GM18505 (cell line): ENCODE results near the gene EIF3L.

ENCODE experiments used
- ATAC-seq: cut with Tn5 transposase; IDR thresholded peaks from one replicate; pipeline ENCODE4 v1.9.1; 2021; ENCODE audit not compliant: unreplicated experiment
- POLR2A ChIP-seq: IDR thresholded peaks from 4 replicates; pipeline ENCODE4 v1.6.1; 2011; ENCODE audit warnings: borderline replicate concordance; ENCODE audit not compliant: insufficient read depth, insufficient read length; ENCODE audit errors: extremely low read depth

Gene EIF3L

DNA sequence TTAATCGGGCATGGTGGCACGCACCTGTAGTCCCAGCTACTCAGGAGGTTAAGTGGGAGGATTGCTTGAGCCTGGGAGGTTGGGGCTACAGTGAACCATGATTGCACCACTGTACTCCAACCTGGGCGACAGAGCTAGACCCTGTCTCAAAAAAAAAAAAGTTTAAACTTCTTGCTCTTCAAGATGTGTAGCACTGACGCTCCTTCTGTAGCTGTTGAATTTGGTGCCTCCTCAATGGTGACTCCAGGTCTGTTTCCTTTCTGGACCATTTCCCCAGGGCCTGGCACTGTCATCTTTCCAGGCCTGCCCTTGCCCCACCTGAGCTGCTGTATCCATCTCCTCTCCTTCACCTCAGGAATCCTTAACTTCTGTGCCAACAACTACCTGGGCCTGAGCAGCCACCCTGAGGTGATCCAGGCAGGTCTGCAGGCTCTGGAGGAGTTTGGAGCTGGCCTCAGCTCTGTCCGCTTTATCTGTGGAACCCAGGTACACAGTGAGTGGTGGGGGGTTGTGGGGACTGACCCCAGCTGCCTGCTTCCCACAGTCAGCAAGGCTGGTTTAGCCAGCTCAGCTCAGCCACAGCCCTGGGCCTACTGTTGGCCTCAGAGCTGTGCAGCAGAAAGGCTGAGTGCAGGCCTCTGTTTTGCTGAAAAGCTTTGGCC, 39.4 kb upstream of the EIF3L start:
- TF ChIP-seq POLR2A, result no peak
- ATAC-seq, result no peak

DNA sequence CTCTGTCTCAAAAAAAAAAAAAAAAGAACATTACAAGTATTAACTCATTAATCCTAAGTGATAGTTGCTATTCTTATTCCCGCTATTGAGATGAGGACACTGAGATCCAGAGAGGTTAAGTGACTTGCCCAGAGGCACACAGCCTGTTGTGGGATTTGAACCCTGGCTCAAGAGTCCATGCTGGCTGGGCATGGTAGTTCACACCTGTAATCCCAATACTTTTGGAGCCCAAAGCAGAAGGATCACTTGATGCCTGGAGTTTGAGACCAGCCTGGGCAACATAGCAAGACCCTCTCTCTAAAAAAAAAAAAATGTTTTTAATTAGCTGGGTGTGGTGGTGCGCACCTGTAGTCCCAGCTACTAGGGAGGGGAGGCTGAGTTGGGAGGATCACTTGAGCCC, 37.4 kb upstream of the EIF3L start:
- no peak for ATAC-seq
- no peak for TF ChIP-seq POLR2A

DNA sequence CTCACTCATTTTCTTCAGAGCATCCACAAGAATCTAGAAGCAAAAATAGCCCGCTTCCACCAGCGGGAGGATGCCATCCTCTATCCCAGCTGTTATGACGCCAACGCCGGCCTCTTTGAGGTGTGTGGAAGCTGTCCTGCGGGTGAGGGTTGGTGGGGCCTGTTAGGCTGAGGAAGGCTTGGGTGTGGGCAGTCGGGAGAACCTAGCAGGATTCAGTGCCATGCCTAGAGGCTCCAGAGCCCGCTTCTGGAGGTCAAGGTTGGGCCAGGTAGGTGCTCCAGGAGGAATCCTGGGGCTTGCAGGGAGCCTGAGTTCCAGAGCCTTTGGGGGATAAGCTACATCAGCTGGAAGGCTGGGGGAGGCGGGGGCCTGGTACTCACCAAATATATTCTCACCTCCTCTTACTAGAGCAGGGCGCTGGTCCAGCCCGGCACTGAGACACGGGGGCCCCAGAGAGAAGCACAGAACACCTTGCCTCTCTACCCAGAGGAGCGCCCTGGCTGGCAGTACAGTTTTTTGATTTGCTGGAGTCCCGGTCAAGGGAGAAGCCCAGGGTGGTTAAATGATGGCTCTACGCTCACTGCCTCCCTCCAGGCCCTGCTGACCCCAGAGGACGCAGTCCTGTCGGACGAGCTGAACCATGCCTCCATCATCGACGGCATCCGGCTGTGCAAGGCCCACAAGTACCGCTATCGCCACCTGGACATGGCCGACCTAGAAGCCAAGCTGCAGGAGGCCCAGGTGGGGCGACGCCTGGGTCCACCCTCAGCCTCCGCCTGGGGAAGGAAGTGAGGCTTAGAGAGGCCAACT, 36.1 kb upstream of the EIF3L start:
- no peak for TF ChIP-seq POLR2A
- ATAC-seq, result no peak

DNA sequence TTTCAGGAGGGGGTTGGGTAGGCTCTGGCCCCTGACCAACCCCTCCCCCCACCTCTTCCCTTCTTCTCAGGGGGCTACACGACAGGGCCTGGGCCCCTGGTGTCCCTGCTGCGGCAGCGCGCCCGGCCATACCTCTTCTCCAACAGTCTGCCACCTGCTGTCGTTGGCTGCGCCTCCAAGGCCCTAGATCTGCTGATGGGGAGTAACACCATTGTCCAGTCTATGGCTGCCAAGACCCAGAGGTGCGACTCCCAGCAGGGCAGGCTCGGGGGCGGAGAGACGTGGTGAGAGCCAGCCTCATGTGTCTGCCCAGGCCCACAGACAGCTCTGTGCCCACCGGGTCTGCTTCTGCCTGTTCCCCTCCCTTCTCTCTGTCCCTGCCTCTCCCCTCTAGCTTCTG, 33.6 kb upstream of the EIF3L start:
- no peak for ATAC-seq

DNA sequence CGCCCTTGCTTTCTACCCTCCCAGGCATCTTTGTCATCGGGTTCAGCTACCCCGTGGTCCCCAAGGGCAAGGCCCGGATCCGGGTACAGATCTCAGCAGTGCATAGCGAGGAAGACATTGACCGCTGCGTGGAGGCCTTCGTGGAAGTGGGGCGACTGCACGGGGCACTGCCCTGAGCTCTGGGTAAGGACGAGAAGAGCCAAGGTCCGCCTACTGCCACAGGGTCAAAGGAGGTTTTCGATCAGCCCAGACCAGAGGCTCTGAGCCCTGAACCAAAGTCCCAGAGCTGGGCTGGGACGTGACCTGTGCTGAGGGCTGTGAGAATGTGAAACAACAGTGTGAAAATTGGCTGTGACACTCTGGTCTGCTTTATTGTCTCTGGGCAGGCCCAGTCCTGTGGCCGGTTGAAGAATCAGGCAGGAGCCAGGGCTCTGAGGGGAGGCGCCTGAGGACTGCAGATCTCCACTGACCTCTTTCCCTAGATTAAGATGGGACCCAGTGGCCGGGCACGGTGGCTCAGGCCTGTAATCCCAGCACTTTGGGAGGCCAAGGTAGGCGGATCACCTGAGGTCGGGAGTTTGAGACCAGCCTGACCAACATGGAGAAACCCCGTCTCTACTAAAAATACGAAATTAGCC, 32.6 kb upstream of the EIF3L start:
- TF ChIP-seq POLR2A, result no peak
- no peak for ATAC-seq

More for the DNA sequence above, 33.6 kb upstream of the EIF3L start:
- TF ChIP-seq POLR2A, result no peak

DNA sequence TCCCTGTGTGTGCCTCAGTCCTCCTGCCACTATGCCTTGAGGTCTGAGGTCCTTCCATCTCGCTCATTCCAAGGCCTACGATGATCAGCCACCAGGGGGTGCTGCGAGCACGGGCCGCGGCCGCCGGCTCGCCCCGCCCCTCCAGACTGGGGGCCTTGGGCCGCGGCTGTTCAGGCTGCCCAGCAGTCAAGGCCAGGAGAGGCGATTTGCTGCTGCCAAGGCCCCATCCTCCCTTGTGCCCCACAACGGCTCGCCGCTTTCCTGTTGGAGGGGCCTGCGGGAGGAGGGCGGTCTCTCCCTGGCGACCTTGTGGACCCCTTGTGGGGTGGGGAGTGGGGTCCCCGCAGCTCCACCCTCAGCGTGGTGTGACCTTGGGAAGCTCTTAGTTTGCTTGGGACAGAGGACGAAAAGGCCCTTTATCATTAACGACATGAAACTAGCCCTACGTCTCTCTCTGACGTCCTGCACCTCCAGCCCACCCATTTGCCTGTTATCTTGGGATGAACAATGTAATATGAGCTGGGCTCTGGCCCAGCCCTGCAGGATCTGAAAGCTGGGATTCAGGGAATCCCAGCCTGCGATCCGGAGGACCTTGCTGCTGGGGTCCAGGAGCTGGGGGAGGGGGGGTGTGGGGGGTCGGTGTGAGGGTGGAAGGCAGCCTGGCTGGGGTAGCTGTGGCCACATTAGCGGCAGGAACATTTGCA, 31.4 kb upstream of the EIF3L start:
- ATAC-seq, result no peak

DNA sequence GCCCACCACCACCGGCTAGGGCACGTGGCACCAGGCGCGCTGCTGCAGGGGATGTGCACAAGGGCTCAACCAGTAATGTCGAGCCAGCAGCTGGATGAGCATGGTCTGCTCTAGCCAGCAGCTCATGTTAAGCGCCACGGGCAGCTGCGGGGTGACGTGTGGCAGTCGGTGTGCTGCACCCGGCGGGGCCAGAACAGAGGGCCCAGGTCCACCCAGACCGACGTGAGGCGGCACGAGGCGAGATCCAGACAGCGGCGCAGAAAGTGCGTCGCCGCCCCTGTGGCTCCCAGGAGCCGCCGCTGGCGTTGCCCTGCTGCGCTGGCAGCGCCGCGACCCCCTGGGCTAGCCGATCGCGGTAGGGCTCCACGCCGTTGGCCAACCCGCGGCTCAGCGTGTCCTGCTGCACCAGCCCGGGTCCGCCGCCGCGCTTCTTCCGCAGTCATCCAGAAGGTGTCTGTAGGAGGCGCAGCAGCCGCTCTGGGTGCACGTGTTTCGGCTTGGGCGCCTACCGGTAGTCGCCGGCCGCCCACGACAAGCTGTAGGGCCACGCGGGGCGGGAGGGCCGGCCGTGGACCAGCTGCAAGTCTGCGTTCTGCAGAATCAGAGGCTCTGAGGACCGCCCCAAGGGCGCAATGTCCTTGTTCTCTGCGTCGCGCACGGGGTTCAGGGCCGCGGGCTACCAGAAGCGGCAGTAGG, 30.7 kb upstream of the EIF3L start:
- ATAC-seq, result no peak
- no peak for TF ChIP-seq POLR2A

More for the DNA sequence above, 31.4 kb upstream of the EIF3L start:
- no peak for TF ChIP-seq POLR2A

DNA sequence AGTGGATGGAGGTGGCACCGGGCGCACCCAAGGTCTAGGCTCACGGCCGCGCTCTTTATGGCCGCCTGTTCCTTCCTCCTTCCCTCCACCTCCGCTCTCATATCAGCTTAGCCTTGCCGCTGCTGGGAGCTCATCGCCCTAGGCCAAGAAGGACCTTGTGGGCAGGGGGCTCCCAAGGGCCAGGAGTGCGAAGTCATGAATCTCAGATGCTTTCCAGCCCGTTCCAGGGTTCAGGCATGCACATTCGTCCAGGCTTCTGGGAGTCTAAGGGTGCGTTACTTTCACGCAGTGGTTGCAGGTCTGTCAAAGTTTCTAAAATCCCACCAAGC, 30.1 kb upstream of the EIF3L start:
- no peak for TF ChIP-seq POLR2A
- no peak for ATAC-seq

DNA sequence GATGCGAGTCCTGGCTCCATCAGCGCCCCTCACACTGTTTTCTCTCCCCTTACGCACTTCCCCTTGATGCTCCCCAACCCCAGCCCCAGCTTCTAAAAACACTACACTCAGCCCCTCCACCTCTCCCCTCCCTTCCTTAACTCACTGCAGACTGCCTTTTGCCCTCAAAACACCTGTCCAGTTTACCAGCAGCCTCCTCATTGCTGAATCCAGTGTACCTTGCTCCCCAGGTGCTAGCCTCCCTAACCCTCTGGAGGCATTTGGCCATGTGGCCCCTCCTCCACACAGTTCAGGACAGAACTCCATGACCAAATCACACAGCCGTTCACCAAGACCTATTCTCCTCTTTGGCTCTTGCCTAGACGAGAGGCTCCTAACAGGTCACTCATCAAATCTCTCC, 28.9 kb upstream of the EIF3L start:
- no peak for TF ChIP-seq POLR2A
- ATAC-seq, result no peak

DNA sequence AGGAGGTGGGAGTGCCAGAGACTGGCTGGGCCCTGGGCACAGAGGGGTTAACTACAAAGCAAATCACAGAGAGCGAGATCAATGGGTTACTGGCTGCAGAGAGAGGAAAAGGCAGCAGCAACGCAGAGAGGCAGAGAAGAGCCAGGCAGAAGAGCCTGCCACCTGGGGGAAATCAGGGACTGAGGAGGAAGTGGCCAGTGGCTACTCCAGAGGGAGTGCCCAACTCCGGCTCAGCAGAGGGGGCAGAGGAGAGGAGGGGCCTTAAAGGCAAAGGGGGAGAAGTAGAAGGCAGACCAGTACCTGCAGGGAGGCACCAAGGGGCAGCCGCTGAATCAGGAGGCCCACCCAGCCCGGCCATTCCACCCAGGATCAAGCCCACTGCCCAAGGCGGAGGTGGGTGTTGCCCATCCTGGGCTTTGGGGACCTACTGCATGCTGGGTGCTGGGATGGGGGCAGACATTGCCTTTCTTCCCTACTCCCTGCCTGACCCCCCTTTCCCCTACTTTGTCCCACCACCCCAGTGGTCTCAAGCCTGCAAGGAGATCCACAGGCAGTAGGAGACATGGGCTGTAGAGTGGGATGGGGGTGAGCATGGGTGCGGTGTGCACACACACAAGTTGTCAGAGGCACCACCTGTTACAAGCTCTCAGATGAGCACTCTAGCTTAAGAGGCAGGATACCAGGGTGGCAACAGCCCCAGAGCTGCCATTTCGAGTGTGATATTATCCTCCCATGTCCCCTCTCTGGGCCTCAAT, 27.0 kb upstream of the EIF3L start:
- TF ChIP-seq POLR2A, result no peak
- no peak for ATAC-seq

DNA sequence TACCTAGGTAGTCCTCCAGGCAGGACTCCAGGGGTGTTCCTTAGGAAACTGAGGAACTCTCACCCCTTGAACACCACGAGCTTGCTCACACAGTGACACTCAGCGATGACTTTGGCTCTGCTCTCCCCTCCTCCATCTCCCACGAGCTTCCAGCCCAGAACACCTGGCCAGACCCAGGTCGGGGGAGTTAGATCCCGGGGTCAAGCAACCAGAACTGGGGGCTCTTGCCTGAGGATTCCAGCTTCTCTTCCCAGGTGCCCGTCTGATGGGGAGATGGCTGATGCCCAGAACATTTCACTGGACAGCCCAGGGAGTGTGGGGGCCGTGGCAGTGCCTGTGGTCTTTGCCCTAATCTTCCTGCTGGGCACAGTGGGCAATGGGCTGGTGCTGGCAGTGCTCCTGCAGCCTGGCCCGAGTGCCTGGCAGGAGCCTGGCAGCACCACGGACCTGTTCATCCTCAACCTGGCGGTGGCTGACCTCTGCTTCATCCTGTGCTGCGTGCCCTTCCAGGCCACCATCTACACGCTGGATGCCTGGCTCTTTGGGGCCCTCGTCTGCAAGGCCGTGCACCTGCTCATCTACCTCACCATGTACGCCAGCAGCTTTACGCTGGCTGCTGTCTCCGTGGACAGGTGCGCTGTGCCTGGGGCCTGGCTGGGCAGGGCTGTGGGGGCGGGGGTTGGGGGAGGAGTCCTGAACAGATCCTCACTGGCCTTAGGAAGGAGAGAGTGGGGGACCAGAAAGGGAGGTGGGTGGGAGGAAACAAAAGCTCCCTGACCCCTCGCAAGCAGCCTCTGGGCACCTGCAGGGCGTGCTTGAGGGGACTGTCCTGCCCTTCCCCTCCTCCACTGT, 25.9 kb upstream of the EIF3L start, which contains the start of gene GALR3:
TSS of gene GALR3 (plus strand) at position 249 of the 852 bp plus-strand sequence. CDS start at position 274, 25 bp downstream.
- ATAC-seq, result no peak
- no peak for TF ChIP-seq POLR2A
